Measurements from ENCODE around the gene WDR76. TPM values are rescaled to one million over a fixed set of nuclear protein-coding genes. Genes with fewer than 3 reads are reported as not detected.

The WDR76 gene
- total and polyA plus RNA-seq, 2 donors from 2014 or later = 0.73 to 4.8 TPM

DNA sequence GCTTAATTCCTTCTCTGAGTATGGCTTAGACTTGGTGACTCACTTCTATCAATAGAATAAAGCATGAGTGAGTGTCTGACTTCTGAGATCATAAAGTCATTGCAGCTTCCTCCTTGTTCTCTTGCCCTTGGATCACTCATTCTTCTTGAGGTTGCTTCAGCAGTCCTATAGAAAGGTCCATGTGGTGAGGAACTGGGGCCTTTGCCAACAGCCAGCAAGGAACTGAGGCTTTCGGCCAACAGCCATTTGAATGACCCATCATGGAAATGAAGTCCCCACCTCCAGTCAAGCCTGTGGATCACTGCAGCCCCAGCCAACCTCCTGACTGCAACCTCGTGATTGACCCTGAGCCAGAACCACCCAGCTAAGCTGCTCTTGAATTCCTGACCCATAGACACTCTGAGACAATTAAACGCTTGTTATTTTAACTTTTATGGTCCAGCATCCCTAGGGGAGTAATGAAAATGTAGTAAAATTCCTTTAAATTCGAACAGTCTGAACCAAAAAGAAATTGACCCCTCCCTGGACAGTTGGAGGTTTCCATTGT, 84.5 kb downstream of the WDR76 start:
- Histone ChIP-seq H3K9me3 (ENCODE audit: control insufficient read depth in 2 of 3, insufficient read depth in 1 of 3, low read length in 3 of 3) (no peaks in the 10 kb centered on the region), H3K27ac (ENCODE audit: low read depth in 2 of 2, low read length in 2 of 2) (no peak overlapping the region), H3K4me3 (ENCODE audit: low read length in 3 of 3) (no peak overlapping the region), H3K27me3 (ENCODE audit: control insufficient read depth, insufficient read depth, low read length) (no peaks in the 10 kb centered on the region), H3K4me1 (ENCODE audit: control insufficient read depth in 2 of 3, insufficient read depth in 2 of 3, low read depth in 1 of 3, low read length in 3 of 3) (peaks cover 0 to 8% (median 3%) of the 10 kb centered on the region in 3 donors), H3K9ac (ENCODE audit: low read length in 3 of 3) (no peak overlapping the region), H3K36me3 (ENCODE audit: control insufficient read depth in 2 of 3, insufficient read depth in 3 of 3, low read length in 3 of 3) (no peaks in the 10 kb centered on the region)
- TF ChIP-seq, protein P1, sequence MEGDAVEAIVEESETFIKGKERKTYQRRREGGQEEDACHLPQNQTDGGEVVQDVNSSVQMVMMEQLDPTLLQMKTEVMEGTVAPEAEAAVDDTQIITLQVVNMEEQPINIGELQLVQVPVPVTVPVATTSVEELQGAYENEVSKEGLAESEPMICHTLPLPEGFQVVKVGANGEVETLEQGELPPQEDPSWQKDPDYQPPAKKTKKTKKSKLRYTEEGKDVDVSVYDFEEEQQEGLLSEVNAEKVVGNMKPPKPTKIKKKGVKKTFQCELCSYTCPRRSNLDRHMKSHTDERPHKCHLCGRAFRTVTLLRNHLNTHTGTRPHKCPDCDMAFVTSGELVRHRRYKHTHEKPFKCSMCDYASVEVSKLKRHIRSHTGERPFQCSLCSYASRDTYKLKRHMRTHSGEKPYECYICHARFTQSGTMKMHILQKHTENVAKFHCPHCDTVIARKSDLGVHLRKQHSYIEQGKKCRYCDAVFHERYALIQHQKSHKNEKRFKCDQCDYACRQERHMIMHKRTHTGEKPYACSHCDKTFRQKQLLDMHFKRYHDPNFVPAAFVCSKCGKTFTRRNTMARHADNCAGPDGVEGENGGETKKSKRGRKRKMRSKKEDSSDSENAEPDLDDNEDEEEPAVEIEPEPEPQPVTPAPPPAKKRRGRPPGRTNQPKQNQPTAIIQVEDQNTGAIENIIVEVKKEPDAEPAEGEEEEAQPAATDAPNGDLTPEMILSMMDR (IDR thresholded peaks at IDR 0.05; ENCODE audit: borderline replicate concordance, extremely low read depth, insufficient read depth) = no peak
- intact Hi-C loops (cut with DNase I) = no loop called here
- FAIRE-seq (no peak), DNase-seq (no peak)

DNA sequence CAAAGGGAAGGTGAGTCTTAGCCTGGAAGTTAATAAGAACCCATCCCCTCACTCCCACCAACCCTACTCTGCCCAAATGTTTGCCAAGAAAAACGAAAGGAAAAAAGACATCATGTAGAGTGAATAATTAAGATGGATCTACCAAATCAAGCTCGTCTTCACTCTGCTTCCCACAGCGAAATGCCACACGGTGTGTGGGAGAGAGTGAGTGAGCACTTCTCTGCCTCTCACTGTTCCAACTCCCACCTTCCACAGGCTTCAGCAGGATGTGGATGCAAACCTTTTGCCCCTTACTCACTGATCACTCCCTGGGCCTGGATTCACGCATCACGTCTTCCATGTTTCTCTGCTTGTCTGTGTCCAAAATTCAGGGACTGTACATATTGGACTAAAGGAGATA, 85.4 kb downstream of the WDR76 start:
- FAIRE-seq (no peak), DNase-seq (peak in 4 of 5 donors; percentile 38 to 58 (median 43))
- Histone ChIP-seq H3K27me3 (ENCODE audit: control insufficient read depth, insufficient read depth, low read length) (no peaks in the 10 kb centered on the region), H3K9ac (ENCODE audit: low read length in 3 of 3) (no peak overlapping the region), H3K9me3 (ENCODE audit: control insufficient read depth in 2 of 3, insufficient read depth in 1 of 3, low read length in 3 of 3) (no peaks in the 10 kb centered on the region), H3K4me3 (ENCODE audit: low read length in 3 of 3) (no peak overlapping the region), H3K36me3 (ENCODE audit: control insufficient read depth in 2 of 3, insufficient read depth in 3 of 3, low read length in 3 of 3) (no peaks in the 10 kb centered on the region), H3K4me1 (ENCODE audit: control insufficient read depth in 2 of 3, insufficient read depth in 2 of 3, low read depth in 1 of 3, low read length in 3 of 3) (peaks cover 0 to 8% (median 3%) of the 10 kb centered on the region in 3 donors), H3K27ac (ENCODE audit: low read depth in 2 of 2, low read length in 2 of 2) (no peak overlapping the region)
- intact Hi-C loops (cut with DNase I) = no loop called here
- TF ChIP-seq, protein P1 (IDR thresholded peaks at IDR 0.05; ENCODE audit: borderline replicate concordance, extremely low read depth, insufficient read depth) = no peak

DNA sequence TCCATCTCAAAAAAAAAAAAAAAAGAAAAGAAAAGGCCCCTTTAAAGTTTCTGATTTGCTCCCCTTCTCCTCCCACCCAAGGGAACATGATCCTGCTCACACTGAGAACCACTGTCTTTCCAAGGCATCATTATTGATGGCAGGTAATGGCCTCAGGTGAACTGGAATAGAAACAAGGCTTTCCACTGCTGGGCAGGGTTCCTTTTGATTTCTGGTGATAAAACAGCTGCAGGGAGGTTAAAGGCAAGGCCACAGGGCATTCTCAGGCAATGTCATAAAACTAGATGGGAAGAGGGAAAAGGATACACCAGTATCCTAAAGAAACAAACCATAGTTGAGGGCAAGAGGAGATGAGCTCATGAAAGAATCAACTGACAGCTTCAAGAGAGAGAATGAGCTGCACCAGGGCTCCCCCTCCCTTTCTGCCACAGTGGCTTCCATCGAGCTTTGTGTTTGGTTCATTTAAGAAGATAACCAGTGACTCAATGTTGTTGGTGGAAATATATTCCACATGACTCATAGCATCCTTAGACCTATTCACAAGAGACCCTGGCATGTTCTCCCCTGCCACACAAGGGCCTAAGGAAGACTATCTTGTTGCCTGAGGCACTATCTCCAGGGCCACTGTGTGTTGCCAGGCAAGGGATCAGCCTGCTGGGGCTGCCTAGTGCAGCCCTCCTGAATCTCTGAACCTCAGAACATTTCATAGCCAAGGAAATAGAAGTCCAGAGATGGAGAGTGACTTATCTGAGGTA, 86.4 kb downstream of the WDR76 start:
- no peak overlapping the region for H3K27ac ChIP-seq (ENCODE audit: low read depth in 2 of 2, low read length in 2 of 2)
- TF ChIP-seq, protein P1 (IDR thresholded peaks at IDR 0.05; ENCODE audit: borderline replicate concordance, extremely low read depth, insufficient read depth) = no peak

More for the DNA sequence above, 86.4 kb downstream of the WDR76 start:
- no peaks in the 10 kb centered on the region for H3K9me3 ChIP-seq (ENCODE audit: control insufficient read depth in 2 of 3, insufficient read depth in 1 of 3, low read length in 3 of 3)
- no peaks in the 10 kb centered on the region for H3K36me3 ChIP-seq (ENCODE audit: control insufficient read depth in 2 of 3, insufficient read depth in 3 of 3, low read length in 3 of 3)
- no peaks in the 10 kb centered on the region for H3K27me3 ChIP-seq (ENCODE audit: control insufficient read depth, insufficient read depth, low read length)
- no peak overlapping the region for H3K4me3 ChIP-seq (ENCODE audit: low read length in 3 of 3)
- no peak for FAIRE-seq
- H3K4me1 ChIP-seq (ENCODE audit: control insufficient read depth in 2 of 3, insufficient read depth in 2 of 3, low read depth in 1 of 3, low read length in 3 of 3) = peaks cover 0 to 8% (median 3%) of the 10 kb centered on the region in 3 donors
- no peak overlapping the region for H3K9ac ChIP-seq (ENCODE audit: low read length in 3 of 3)
- DNase-seq = peak in 4 of 5 donors; percentile 55 to 84 (median 76)
- intact Hi-C loops (cut with DNase I) = no loop called here
